C4-2B (cell line): ENCODE measurements around the gene FAM111A.

ENCODE experiments used
- ZFX ChIP-seq: fragments of 450-650 bp; IDR thresholded peaks from 2 replicates; pipeline ENCODE4 v1.6.1; 2017
- TF ChIP-seq, protein P1 (sequence below): fragments of 450-650 bp; conservative IDR thresholded peaks from 2 replicates; pipeline ENCODE4 v1.5.1; 2017; ENCODE audit warnings: mild to moderate bottlenecking

DNA sequence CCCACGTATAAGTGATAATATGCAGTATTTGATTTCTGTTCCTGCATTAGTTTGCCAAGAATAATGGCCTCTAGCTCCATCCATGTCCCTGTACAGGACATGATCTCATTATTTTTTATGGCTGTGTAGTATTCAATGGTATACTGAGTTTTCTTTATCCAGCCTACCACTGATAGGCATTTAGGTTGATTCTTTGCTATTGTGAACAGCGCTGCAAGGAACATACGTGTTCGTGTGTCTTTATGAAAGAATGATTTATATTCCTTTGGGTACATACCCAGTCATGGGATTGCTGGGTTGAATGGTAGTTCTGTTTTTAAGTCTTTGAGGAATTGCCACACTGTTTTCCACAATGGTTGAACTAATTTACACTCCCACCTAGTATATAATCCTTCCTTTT lies 1.5 kb upstream of the FAM111A start:
- TF ChIP-seq, protein P1, sequence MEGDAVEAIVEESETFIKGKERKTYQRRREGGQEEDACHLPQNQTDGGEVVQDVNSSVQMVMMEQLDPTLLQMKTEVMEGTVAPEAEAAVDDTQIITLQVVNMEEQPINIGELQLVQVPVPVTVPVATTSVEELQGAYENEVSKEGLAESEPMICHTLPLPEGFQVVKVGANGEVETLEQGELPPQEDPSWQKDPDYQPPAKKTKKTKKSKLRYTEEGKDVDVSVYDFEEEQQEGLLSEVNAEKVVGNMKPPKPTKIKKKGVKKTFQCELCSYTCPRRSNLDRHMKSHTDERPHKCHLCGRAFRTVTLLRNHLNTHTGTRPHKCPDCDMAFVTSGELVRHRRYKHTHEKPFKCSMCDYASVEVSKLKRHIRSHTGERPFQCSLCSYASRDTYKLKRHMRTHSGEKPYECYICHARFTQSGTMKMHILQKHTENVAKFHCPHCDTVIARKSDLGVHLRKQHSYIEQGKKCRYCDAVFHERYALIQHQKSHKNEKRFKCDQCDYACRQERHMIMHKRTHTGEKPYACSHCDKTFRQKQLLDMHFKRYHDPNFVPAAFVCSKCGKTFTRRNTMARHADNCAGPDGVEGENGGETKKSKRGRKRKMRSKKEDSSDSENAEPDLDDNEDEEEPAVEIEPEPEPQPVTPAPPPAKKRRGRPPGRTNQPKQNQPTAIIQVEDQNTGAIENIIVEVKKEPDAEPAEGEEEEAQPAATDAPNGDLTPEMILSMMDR, result no peak
- no peak for TF ChIP-seq ZFX
